SK-N-SH treated with all-trans-retinoic acid at 6 μM for 48 hours (cell line): ENCODE data around the gene SH3PXD2A.

Experiments used
- ATAC-seq: fragments of 200-7000 bp; cut with Tn5 transposase; 3 replicates; pipeline ENCODE4 v1.9.1; 2020; ENCODE audit warnings: mild to moderate bottlenecking, moderate library complexity
- ARNTL ChIP-seq: fragments of 450-650 bp; formaldehyde crosslinking; IDR thresholded peaks from 2 replicates; pipeline ENCODE4 v1.5.0; 2020; ENCODE audit warnings: low read depth, mild to moderate bottlenecking, moderate library complexity, borderline replicate concordance
- CSDC2 ChIP-seq: fragments of 250-450 bp; sonication (Bioruptor Pico); IDR thresholded peaks from 2 replicates; pipeline ENCODE4 v1.5.0; 2020; ENCODE audit warnings: mild to moderate bottlenecking, moderate library complexity
- ESRRG ChIP-seq: fragments of 250-450 bp; sonication (Bioruptor Pico); IDR thresholded peaks from 2 replicates; pipeline ENCODE4 v1.6.1; 2021; ENCODE audit warnings: mild to moderate bottlenecking
- GLIS3 ChIP-seq: fragments of 250-450 bp; sonication (Bioruptor Pico); IDR thresholded peaks from 2 replicates; pipeline ENCODE4 v1.5.0; 2020; ENCODE audit warnings: mild to moderate bottlenecking, moderate library complexity
- ISL1 ChIP-seq: fragments of 250-450 bp; sonication (Bioruptor Pico); IDR thresholded peaks from 2 replicates; pipeline ENCODE4 v2.1.2; 2022; ENCODE audit warnings: mild to moderate bottlenecking, moderate library complexity
- OSR1 ChIP-seq: fragments of 250-450 bp; sonication (Bioruptor Pico); IDR thresholded peaks from 2 replicates; pipeline ENCODE4 v1.8.0; 2022; ENCODE audit warnings: moderate library complexity, mild to moderate bottlenecking, inconsistent platforms
- PPARA ChIP-seq: fragments of 250-450 bp; sonication (Bioruptor Pico); IDR thresholded peaks from 2 replicates; pipeline ENCODE4 v1.5.0; 2020; ENCODE audit warnings: mild to moderate bottlenecking, borderline replicate concordance
- RARB ChIP-seq: fragments of 250-450 bp; sonication (Bioruptor Pico); IDR thresholded peaks from 2 replicates; pipeline ENCODE4 v1.8.0; 2021; ENCODE audit warnings: mild to moderate bottlenecking, moderate library complexity
- SNAI2 ChIP-seq: fragments of 250-450 bp; sonication (Bioruptor Pico); IDR thresholded peaks from 2 replicates; pipeline ENCODE4 v1.5.0; 2020; ENCODE audit warnings: mild to moderate bottlenecking, moderate library complexity
- TCF4 ChIP-seq: fragments of 250-450 bp; sonication (Bioruptor Pico); IDR thresholded peaks from 2 replicates; pipeline ENCODE4 v1.8.0; 2021; ENCODE audit warnings: mild to moderate bottlenecking, moderate library complexity, borderline replicate concordance
- TOX ChIP-seq: fragments of 250-450 bp; sonication (Bioruptor Pico); IDR thresholded peaks from 2 replicates; pipeline ENCODE4 v1.8.0; 2021; ENCODE audit warnings: mild to moderate bottlenecking, moderate library complexity, borderline replicate concordance
- ZC3H10 ChIP-seq: fragments of 250-450 bp; sonication (Bioruptor Pico); IDR thresholded peaks from 2 replicates; pipeline ENCODE4 v1.5.1; 2021; ENCODE audit warnings: mild to moderate bottlenecking, moderate library complexity
- ZFP3 ChIP-seq: fragments of 250-450 bp; sonication (Bioruptor Pico); IDR thresholded peaks from 2 replicates; pipeline ENCODE4 v1.5.0; 2020; ENCODE audit warnings: mild to moderate bottlenecking, moderate library complexity
- ZFP30 ChIP-seq: fragments of 450-650 bp; formaldehyde crosslinking; IDR thresholded peaks from 2 replicates; pipeline ENCODE4 v1.5.0; 2022; ENCODE audit warnings: mild to moderate bottlenecking, moderate library complexity
- ZNF565 ChIP-seq: fragments of 450-650 bp; formaldehyde crosslinking; conservative IDR thresholded peaks from 2 replicates; pipeline ENCODE4 v1.5.0; 2020; ENCODE audit warnings: low read depth, mild to moderate bottlenecking, moderate library complexity
- ZNF8 ChIP-seq: fragments of 450-650 bp; formaldehyde crosslinking; IDR thresholded peaks from 2 replicates; pipeline ENCODE4 v1.5.0; 2020; ENCODE audit warnings: mild to moderate bottlenecking, moderate library complexity
- TF ChIP-seq, protein P1 (sequence below): fragments of 250-450 bp; sonication (Bioruptor Pico); IDR thresholded peaks from 2 replicates; pipeline ENCODE4 v1.5.1; 2020; ENCODE audit warnings: low read depth, mild to moderate bottlenecking, moderate library complexity
- TF ChIP-seq, protein P2 (sequence below): fragments of 250-450 bp; sonication (Bioruptor Pico); IDR thresholded peaks from 2 replicates; pipeline ENCODE4 v1.5.0; 2020; ENCODE audit warnings: mild to moderate bottlenecking, moderate library complexity
- TF ChIP-seq, protein P3 (sequence below): fragments of 250-450 bp; sonication (Bioruptor Pico); IDR thresholded peaks from 2 replicates; pipeline ENCODE4 v1.5.1; 2021; ENCODE audit warnings: mild to moderate bottlenecking, moderate library complexity
- TF ChIP-seq, protein P4 (sequence below): fragments of 250-450 bp; sonication (Bioruptor Pico); IDR thresholded peaks from 2 replicates; pipeline ENCODE4 v1.8.0; 2021; ENCODE audit warnings: low read depth, mild to moderate bottlenecking, moderate library complexity, borderline replicate concordance
- TF ChIP-seq, protein P5 (sequence below): fragments of 250-450 bp; sonication (Bioruptor Pico); IDR thresholded peaks from 2 replicates; pipeline ENCODE4 v1.8.0; 2020; ENCODE audit warnings: mild to moderate bottlenecking, moderate library complexity, borderline replicate concordance

The SH3PXD2A gene

DNA sequence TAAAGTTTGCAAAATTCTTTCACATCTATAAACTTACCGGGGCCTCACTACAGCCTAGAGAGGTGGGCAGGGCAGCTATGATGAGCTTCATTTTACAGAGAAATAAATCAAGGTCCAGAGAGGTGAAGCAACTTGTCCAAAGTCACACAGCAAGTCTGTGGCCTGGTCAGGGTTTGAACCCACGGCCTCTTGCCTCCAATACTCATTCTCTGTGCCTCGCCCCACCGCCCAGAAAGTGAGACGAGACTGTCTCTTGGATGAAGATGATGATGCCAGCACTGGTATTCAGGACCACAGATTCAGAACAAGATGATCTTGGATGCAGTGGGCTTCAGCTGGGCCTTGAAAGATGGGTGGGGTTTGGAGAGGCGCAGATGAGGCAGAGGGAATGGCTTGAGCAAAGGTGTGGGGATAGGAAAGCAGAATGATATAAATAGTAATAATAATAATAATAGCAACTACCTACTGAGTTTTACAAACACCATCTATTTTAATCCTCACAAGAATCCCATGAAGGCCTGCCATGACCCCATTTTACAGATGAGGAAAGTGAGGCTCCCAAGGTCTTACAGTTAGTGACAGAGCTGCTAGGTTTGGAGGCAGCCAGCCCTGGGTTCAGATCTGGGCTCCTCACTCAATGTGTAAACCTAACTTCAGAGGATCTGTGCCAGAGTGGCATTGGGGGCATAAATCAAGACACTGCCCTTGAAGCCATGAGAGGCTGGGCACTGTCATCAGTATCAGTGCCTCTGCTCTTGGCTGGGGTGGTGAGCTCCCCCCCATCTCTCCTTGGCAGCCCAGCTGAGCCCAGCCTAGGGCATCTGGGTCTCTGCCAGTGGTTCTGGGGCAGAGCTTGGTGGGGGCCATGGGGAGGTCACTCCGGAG, 291.9 kb downstream of the SH3PXD2A start (continued):
- TF ChIP-seq, protein P1, sequence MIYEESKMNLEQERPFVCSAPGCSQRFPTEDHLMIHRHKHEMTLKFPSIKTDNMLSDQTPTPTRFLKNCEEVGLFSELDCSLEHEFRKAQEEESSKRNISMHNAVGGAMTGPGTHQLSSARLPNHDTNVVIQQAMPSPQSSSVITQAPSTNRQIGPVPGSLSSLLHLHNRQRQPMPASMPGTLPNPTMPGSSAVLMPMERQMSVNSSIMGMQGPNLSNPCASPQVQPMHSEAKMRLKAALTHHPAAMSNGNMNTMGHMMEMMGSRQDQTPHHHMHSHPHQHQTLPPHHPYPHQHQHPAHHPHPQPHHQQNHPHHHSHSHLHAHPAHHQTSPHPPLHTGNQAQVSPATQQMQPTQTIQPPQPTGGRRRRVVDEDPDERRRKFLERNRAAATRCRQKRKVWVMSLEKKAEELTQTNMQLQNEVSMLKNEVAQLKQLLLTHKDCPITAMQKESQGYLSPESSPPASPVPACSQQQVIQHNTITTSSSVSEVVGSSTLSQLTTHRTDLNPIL = no peak
- no peak for TF ChIP-seq TOX (CRISPR knock-in tag)

DNA sequence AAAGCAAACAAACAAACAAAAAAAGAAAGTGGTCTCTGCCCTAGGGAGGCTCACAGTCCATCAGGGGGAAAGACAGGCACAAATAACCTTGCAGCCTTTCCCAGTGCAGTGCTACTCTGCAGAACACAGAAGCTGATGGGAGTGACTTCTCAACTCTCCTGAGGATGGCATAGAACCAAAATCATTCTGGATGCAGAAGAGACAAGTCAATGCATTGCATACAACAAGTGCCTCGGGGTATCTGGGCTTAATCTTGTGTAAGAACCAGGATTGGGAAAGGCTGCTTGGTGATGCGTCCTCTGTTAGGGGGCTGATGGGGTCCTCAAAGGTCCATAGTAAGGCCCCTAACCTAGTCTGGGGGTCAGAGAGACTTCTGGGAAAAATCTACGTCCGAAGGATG, 293.0 kb downstream of the SH3PXD2A start:
- TF ChIP-seq TCF4 (no peak), OSR1 (CRISPR knock-in tag) (no peak), ZC3H10 (CRISPR knock-in tag) (no peak), PPARA (CRISPR knock-in tag) (no peak), ZNF8 (CRISPR knock-in tag) (no peak), GLIS3 (CRISPR knock-in tag) (no peak), ZNF565 (CRISPR knock-in tag) (no peak), TOX (CRISPR knock-in tag) (no peak), RARB (no peak), ZFP3 (CRISPR knock-in tag) (no peak), ISL1 (CRISPR knock-in tag) (no peak), ARNTL (no peak), ESRRG (CRISPR knock-in tag) (no peak), ZFP30 (CRISPR knock-in tag) (no peak)
- TF ChIP-seq, protein P2, sequence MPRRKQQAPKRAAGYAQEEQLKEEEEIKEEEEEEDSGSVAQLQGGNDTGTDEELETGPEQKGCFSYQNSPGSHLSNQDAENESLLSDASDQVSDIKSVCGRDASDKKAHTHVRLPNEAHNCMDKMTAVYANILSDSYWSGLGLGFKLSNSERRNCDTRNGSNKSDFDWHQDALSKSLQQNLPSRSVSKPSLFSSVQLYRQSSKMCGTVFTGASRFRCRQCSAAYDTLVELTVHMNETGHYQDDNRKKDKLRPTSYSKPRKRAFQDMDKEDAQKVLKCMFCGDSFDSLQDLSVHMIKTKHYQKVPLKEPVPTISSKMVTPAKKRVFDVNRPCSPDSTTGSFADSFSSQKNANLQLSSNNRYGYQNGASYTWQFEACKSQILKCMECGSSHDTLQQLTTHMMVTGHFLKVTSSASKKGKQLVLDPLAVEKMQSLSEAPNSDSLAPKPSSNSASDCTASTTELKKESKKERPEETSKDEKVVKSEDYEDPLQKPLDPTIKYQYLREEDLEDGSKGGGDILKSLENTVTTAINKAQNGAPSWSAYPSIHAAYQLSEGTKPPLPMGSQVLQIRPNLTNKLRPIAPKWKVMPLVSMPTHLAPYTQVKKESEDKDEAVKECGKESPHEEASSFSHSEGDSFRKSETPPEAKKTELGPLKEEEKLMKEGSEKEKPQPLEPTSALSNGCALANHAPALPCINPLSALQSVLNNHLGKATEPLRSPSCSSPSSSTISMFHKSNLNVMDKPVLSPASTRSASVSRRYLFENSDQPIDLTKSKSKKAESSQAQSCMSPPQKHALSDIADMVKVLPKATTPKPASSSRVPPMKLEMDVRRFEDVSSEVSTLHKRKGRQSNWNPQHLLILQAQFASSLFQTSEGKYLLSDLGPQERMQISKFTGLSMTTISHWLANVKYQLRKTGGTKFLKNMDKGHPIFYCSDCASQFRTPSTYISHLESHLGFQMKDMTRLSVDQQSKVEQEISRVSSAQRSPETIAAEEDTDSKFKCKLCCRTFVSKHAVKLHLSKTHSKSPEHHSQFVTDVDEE (CRISPR knock-in tag) = no peak
- TF ChIP-seq, protein P3, sequence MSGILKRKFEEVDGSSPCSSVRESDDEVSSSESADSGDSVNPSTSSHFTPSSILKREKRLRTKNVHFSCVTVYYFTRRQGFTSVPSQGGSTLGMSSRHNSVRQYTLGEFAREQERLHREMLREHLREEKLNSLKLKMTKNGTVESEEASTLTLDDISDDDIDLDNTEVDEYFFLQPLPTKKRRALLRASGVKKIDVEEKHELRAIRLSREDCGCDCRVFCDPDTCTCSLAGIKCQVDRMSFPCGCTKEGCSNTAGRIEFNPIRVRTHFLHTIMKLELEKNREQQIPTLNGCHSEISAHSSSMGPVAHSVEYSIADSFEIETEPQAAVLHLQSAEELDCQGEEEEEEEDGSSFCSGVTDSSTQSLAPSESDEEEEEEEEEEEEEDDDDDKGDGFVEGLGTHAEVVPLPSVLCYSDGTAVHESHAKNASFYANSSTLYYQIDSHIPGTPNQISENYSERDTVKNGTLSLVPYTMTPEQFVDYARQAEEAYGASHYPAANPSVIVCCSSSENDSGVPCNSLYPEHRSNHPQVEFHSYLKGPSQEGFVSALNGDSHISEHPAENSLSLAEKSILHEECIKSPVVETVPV (CRISPR knock-in tag) = no peak
- TF ChIP-seq, protein P4, sequence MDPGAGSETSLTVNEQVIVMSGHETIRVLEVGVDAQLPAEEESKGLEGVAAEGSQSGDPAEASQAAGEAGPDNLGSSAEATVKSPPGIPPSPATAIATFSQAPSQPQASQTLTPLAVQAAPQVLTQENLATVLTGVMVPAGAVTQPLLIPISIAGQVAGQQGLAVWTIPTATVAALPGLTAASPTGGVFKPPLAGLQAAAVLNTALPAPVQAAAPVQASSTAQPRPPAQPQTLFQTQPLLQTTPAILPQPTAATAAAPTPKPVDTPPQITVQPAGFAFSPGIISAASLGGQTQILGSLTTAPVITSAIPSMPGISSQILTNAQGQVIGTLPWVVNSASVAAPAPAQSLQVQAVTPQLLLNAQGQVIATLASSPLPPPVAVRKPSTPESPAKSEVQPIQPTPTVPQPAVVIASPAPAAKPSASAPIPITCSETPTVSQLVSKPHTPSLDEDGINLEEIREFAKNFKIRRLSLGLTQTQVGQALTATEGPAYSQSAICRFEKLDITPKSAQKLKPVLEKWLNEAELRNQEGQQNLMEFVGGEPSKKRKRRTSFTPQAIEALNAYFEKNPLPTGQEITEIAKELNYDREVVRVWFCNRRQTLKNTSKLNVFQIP (CRISPR knock-in tag) = no peak
- TF ChIP-seq, protein P5, sequence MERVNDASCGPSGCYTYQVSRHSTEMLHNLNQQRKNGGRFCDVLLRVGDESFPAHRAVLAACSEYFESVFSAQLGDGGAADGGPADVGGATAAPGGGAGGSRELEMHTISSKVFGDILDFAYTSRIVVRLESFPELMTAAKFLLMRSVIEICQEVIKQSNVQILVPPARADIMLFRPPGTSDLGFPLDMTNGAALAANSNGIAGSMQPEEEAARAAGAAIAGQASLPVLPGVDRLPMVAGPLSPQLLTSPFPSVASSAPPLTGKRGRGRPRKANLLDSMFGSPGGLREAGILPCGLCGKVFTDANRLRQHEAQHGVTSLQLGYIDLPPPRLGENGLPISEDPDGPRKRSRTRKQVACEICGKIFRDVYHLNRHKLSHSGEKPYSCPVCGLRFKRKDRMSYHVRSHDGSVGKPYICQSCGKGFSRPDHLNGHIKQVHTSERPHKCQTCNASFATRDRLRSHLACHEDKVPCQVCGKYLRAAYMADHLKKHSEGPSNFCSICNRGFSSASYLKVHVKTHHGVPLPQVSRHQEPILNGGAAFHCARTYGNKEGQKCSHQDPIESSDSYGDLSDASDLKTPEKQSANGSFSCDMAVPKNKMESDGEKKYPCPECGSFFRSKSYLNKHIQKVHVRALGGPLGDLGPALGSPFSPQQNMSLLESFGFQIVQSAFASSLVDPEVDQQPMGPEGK = no peak
- TF ChIP-seq, all 23 proteins: peak for 0
- ATAC-seq = no peak

DNA sequence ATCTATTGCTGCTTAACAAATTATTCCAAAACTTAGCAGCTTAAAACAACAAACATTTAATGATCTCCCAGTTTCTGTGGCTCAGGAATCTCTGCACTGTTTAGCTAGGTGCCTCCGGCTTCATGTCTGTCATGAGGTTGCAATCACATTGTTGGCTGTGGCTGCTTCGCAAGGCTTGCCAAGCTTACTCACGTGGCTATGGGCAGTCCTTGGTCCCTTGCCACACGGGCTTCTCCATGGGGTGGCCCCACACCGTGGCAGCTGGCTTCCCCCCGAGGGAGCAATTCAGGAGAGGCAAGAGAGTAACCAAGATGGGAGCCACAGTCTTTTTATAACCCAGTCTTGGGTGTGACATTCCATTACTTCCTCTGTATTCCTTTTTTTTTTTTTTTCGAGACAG, 294.5 kb downstream of the SH3PXD2A start:
- no peak for TF ChIP-seq ZFP30 (CRISPR knock-in tag)
- TF ChIP-seq, protein P1 = no peak
- no peak for TF ChIP-seq ESRRG (CRISPR knock-in tag)
- TF ChIP-seq SNAI2 = no peak
- no peak for TF ChIP-seq ISL1 (CRISPR knock-in tag)
- no peak for TF ChIP-seq ARNTL
- TF ChIP-seq OSR1 (CRISPR knock-in tag) = no peak
- no peak for TF ChIP-seq TCF4
- no peak for TF ChIP-seq PPARA (CRISPR knock-in tag)
- TF ChIP-seq CSDC2 (CRISPR knock-in tag) = no peak
- ATAC-seq = no peak
